ENCODE data around the gene LAT. TPM values are rescaled to one million over a fixed set of nuclear protein-coding genes. Genes with fewer than 3 reads are reported as not detected.

The LAT gene
- total RNA-seq, 1 experiment from 2014 or later: 4.3 TPM

GRCh38 chr16:28980929-28981328, 3.9 kb upstream of the LAT start:
- H3K4me2 ChIP-seq (ENCODE audit: insufficient read depth, insufficient read length, low read length): no peak overlapping the region
- H4K5ac ChIP-seq (ENCODE audit: insufficient read length, low read depth, low read length): no peak overlapping the region
- no peaks in the 10 kb centered on the region for H3K23me2 ChIP-seq (ENCODE audit: insufficient read length, low read depth, low read length, poor library complexity, severe bottlenecking)
- H2AFZ ChIP-seq (ENCODE audit: low read length): no peak overlapping the region
- no peaks in the 10 kb centered on the region for H3K27me3 ChIP-seq (ENCODE audit: insufficient read depth, low read length)
- H2BK5ac ChIP-seq (ENCODE audit: insufficient read length, low read length): no peak overlapping the region
- no peak overlapping the region for H3K18ac ChIP-seq (ENCODE audit: insufficient read length, low read depth, low read length)
- no peak overlapping the region for H3K23ac ChIP-seq (ENCODE audit: insufficient read length, low read depth, low read length)
- no peak overlapping the region for H3K56ac ChIP-seq (ENCODE audit: insufficient read length, low read depth, low read length)
- no peak for TF ChIP-seq CTCF (conservative IDR thresholded peaks at IDR 0.05)
- Mint-ChIP-seq H3K27me3 (ENCODE audit: low read depth) (no peaks in the 10 kb centered on the region), H3K4me3 (no peak overlapping the region), H3K4me1 (no peaks in the 10 kb centered on the region; a peak in 1 of 4 replicates), H3K9me3 (peaks cover 4 to 6% of the 10 kb centered on the region in 2 experiments; a peak in 3 of 5 replicates), H3K36me3 (ENCODE audit: insufficient read depth in 1 of 3, low read depth in 3 of 3) (peaks cover 19 to 43% (median 41%) of the 10 kb centered on the region in 3 experiments), H3K27ac (no peak overlapping the region)
- no peak overlapping the region for H2BK120ac ChIP-seq (ENCODE audit: low read depth, low read length, poor library complexity, severe bottlenecking)
- no peak overlapping the region for H3K14ac ChIP-seq (ENCODE audit: insufficient read depth, low read length)
- no peak for DNase-seq
- no peak overlapping the region for H3K4ac ChIP-seq (ENCODE audit: low read depth, low read length)
- H3K4me1 ChIP-seq (ENCODE audit: insufficient read depth, low read length): no peaks in the 10 kb centered on the region
- H2BK12ac ChIP-seq (ENCODE audit: insufficient read length, low read depth, low read length): no peak overlapping the region
- H3T11ph ChIP-seq (ENCODE audit: low read length): no peak overlapping the region
- no peaks in the 10 kb centered on the region for H3K9me3 ChIP-seq (ENCODE audit: control insufficient read depth, low read depth, low read length)
- H2AK5ac ChIP-seq (ENCODE audit: insufficient read length, low read length): no peak overlapping the region
- no peak overlapping the region for H2BK15ac ChIP-seq (ENCODE audit: low read depth, low read length)
- no CpG with 5 or more reads among the region's 7 CpGs for WGBS (ENCODE audit: extremely low coverage, insufficient read length, low lambda C conversion rate)
- no peak overlapping the region for H3K27ac ChIP-seq (ENCODE audit: insufficient read length, low read depth, low read length)
- no peaks in the 10 kb centered on the region for H3K79me1 ChIP-seq (ENCODE audit: insufficient read depth, low read depth, low read length, poor library complexity, severe bottlenecking)
- H3K9ac ChIP-seq (ENCODE audit: extremely low read depth, insufficient read length, low read length): no peak overlapping the region
- no peak overlapping the region for H2BK20ac ChIP-seq (ENCODE audit: low read depth, low read length, poor library complexity, severe bottlenecking)
- no peaks in the 10 kb centered on the region for H4K20me1 ChIP-seq (ENCODE audit: control insufficient read depth, insufficient read depth, insufficient read length)
- H3K79me2 ChIP-seq (ENCODE audit: insufficient read depth, low read length): no peaks in the 10 kb centered on the region
- no peak overlapping the region for H4K8ac ChIP-seq (replicated peaks; ENCODE audit: insufficient read length, low read depth, low read length)
- H4K91ac ChIP-seq (ENCODE audit: insufficient read length, low read depth, low read length): no peak overlapping the region
